WTC11 (cell line): ENCODE measurements around the gene ZMIZ1. TPM values are rescaled to one million over a fixed set of nuclear protein-coding genes. Genes with fewer than 3 reads are reported as not detected.

Source experiments
- ATAC-seq: fragments of 200-7000 bp; cut with Tn5 transposase; 2 replicates; pipeline ENCODE4 v1.10.0; 2021; ENCODE audit warnings: mild to moderate bottlenecking, moderate library complexity
- CTCF ChIA-PET: fragments of 300-600 bp; sonication (Branson Sonifier 250); formaldehyde crosslinking; loops from one replicate; lab custom pipeline; 2021; ENCODE audit warnings: antibody characterized with exemption; lab: Charles Lee
- POLR2A ChIA-PET: fragments of 350-600 bp; sonication (Branson Sonifier 250); formaldehyde crosslinking; loops from one replicate; lab custom pipeline; 2021; ENCODE audit warnings: antibody characterized with exemption; lab: Charles Lee
- DNase-seq: peaks from one replicate; pipeline ENCODE4 v3.0.0; 2021; ENCODE audit warnings: low spot score
- H3K27ac Mint-ChIP-seq: 2 replicates; pipeline ENCODE4 v1.8.0; 2021; ENCODE audit warnings: mixed read lengths
- H3K27me3 Mint-ChIP-seq: 2 replicates; pipeline ENCODE4 v1.8.0; 2021; ENCODE audit warnings: low read depth, mild to moderate bottlenecking, moderate library complexity, mixed read lengths
- H3K36me3 Mint-ChIP-seq: 2 replicates; pipeline ENCODE4 v1.8.0; 2021; ENCODE audit warnings: mixed read lengths
- H3K4me1 Mint-ChIP-seq: 2 replicates; pipeline ENCODE4 v1.8.0; 2022; ENCODE audit warnings: mixed read lengths
- H3K4me3 Mint-ChIP-seq: 2 replicates; pipeline ENCODE4 v1.8.0; 2021; ENCODE audit warnings: mild to moderate bottlenecking, moderate library complexity, mixed read lengths
- H3K9me3 Mint-ChIP-seq: 2 replicates; pipeline ENCODE4 v1.8.0; 2021; ENCODE audit warnings: mixed read lengths
- ATF1 ChIP-seq: sonication (generic); formaldehyde crosslinking; IDR thresholded peaks from 2 replicates; pipeline ENCODE4 v1.8.1; 2023; ENCODE audit warnings: mild to moderate bottlenecking, moderate library complexity, missing genetic modification reagents
- FOXP1 ChIP-seq: sonication (generic); formaldehyde crosslinking; IDR thresholded peaks from 2 replicates; pipeline ENCODE4 v1.8.0; 2022; ENCODE audit warnings: missing genetic modification reagents, mild to moderate bottlenecking, moderate library complexity, borderline replicate concordance
- GABPB1 ChIP-seq: sonication (generic); formaldehyde crosslinking; IDR thresholded peaks from 2 replicates; pipeline ENCODE4 v1.8.1; 2023; ENCODE audit warnings: mild to moderate bottlenecking, missing genetic modification reagents
- GTF2I ChIP-seq: fragments of 250-450 bp; sonication (Bioruptor Pico); conservative IDR thresholded peaks from 2 replicates; pipeline ENCODE4 v1.4.0; 2021; ENCODE audit warnings: mild to moderate bottlenecking
- HMGA2 ChIP-seq: fragments of 250-450 bp; sonication (Bioruptor Pico); IDR thresholded peaks from 2 replicates; pipeline ENCODE4 v1.4.0; 2021; ENCODE audit warnings: mild to moderate bottlenecking, moderate library complexity
- MXD4 ChIP-seq: fragments of 250-450 bp; sonication (Bioruptor Pico); IDR thresholded peaks from 2 replicates; pipeline ENCODE4 v1.8.0; 2021; ENCODE audit warnings: mild to moderate bottlenecking, moderate library complexity, borderline replicate concordance
- NFATC4 ChIP-seq: fragments of 250-450 bp; sonication (Bioruptor Pico); IDR thresholded peaks from 2 replicates; pipeline ENCODE4 v1.9.0; 2021; ENCODE audit warnings: mild to moderate bottlenecking
- RORB ChIP-seq: fragments of 250-450 bp; sonication (Bioruptor Pico); IDR thresholded peaks from 2 replicates; pipeline ENCODE4 v1.9.0; 2021; ENCODE audit warnings: mild to moderate bottlenecking
- SMAD4 ChIP-seq: sonication (generic); formaldehyde crosslinking; IDR thresholded peaks from 2 replicates; pipeline ENCODE4 v1.8.0; 2022; ENCODE audit warnings: mild to moderate bottlenecking, missing genetic modification reagents
- SOX15 ChIP-seq: fragments of 250-450 bp; sonication (Bioruptor Pico); IDR thresholded peaks from 2 replicates; pipeline ENCODE4 v1.9.0; 2021; ENCODE audit warnings: mild to moderate bottlenecking
- ZNF121 ChIP-seq: sonication (generic); formaldehyde crosslinking; IDR thresholded peaks from 2 replicates; pipeline ENCODE4 v1.8.0; 2023; ENCODE audit warnings: missing genetic modification reagents
- ZNF219 ChIP-seq: sonication (generic); formaldehyde crosslinking; IDR thresholded peaks from 2 replicates; pipeline ENCODE4 v1.8.0; 2023; ENCODE audit warnings: missing genetic modification reagents, mild to moderate bottlenecking, borderline replicate concordance
- ZNF232 ChIP-seq: sonication (generic); formaldehyde crosslinking; IDR thresholded peaks from 2 replicates; pipeline ENCODE4 v1.8.0; 2022; ENCODE audit warnings: mild to moderate bottlenecking, missing genetic modification reagents
- ZNF416 ChIP-seq: fragments of 250-450 bp; sonication (Bioruptor Pico); IDR thresholded peaks from 2 replicates; pipeline ENCODE4 v1.9.0; 2021; ENCODE audit warnings: mild to moderate bottlenecking, inconsistent platforms
- total RNA-seq: library from RNA; stranded (reverse); gene quantifications from 3 replicates; pipeline ENCODE4 v1.2.3, GENCODE V29; 2021
- TF ChIP-seq, protein P1 (sequence below): fragments of 200-600 bp; IDR thresholded peaks from 2 replicates; pipeline ENCODE4 v1.8.0; 2022; ENCODE audit warnings: antibody characterized with exemption
- TF ChIP-seq, protein P2 (sequence below): fragments of 250-450 bp; sonication (Bioruptor Pico); IDR thresholded peaks from 2 replicates; pipeline ENCODE4 v1.8.0; 2021; ENCODE audit warnings: mild to moderate bottlenecking
- TF ChIP-seq, protein P3 (sequence below): sonication (generic); formaldehyde crosslinking; conservative IDR thresholded peaks from 2 replicates; pipeline ENCODE4 v1.8.1; 2022; ENCODE audit warnings: mild to moderate bottlenecking, missing genetic modification reagents
- TF ChIP-seq, protein P4 (sequence below): sonication (generic); formaldehyde crosslinking; IDR thresholded peaks from 2 replicates; pipeline ENCODE4 v1.8.1; 2022; ENCODE audit warnings: mild to moderate bottlenecking, moderate library complexity, missing genetic modification reagents
- TF ChIP-seq, protein P5 (sequence below): sonication (generic); formaldehyde crosslinking; IDR thresholded peaks from 2 replicates; pipeline ENCODE4 v1.8.1; 2022; ENCODE audit warnings: mild to moderate bottlenecking, missing genetic modification reagents, moderate library complexity, borderline replicate concordance

ZMIZ1 gene
- total RNA-seq, 1 experiment from 2014 or later, result 44.4 TPM

DNA sequence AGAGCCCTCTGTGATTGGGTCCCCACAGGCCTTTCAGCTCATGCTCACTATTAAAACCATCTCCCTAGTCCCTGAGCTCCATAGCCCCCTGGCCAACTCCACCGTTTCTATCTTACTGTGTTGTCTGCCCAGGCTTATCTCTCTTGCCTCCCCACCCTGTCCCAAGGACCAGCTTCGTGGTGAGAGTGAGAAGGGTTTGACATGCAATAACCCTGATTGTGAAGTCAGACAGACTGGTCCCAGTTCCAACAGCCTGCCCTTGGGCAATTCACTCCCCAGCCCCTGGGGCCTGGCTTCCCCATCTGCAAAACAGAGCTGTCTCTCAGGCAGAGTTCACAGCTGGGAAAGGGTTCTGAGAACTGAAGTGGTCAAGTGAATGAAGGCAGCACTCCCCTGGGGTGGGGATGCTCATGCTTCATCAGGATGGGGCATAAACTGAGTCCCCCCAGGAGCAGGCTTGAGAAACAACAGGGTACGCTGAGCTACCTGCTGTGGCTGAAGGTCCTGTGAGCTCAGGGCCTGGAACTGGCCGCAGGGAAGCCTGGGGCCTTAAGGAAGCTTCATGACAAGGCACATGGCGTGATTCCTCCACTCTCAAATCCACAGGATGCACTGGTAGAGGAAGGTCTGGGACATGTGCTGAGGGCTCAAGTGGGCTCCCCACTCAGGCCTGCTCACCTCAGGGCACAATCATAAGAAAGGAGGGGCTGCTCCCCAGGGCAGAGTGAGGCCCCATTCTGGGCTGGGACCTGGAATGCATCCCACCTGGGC is 276.7 kb downstream of the ZMIZ1 start:
- no peak for DNase-seq
- Mint-ChIP-seq H3K27me3 (no peaks in the 10 kb centered on the region), H3K4me1 (peaks cover 8% of the 10 kb centered on the region), H3K27ac (no peak overlapping the region), H3K9me3 (no peaks in the 10 kb centered on the region), H3K4me3 (no peak overlapping the region), H3K36me3 (peaks cover 10% of the 10 kb centered on the region)
- ChIA-PET POLR2A (no interaction called here), CTCF (interaction anchor here (1.0 to 2.3 kb wide), 7 partner anchors 8 to 142 kb away, joined by 3 to 12 read pairs (median 5); partner anchors contain the start of gene ZCCHC24)
- no peak for ATAC-seq
- no peak for TF ChIP-seq ZNF121 (CRISPR knock-in tag)
- TF ChIP-seq SOX15 (CRISPR knock-in tag), result no peak
- no peak for TF ChIP-seq GTF2I (CRISPR knock-in tag)
- TF ChIP-seq HMGA2 (CRISPR knock-in tag), result no peak
- no peak for TF ChIP-seq RORB (CRISPR knock-in tag)
- TF ChIP-seq NFATC4 (CRISPR knock-in tag), result no peak
- TF ChIP-seq FOXP1, result no peak
- TF ChIP-seq, protein P1, sequence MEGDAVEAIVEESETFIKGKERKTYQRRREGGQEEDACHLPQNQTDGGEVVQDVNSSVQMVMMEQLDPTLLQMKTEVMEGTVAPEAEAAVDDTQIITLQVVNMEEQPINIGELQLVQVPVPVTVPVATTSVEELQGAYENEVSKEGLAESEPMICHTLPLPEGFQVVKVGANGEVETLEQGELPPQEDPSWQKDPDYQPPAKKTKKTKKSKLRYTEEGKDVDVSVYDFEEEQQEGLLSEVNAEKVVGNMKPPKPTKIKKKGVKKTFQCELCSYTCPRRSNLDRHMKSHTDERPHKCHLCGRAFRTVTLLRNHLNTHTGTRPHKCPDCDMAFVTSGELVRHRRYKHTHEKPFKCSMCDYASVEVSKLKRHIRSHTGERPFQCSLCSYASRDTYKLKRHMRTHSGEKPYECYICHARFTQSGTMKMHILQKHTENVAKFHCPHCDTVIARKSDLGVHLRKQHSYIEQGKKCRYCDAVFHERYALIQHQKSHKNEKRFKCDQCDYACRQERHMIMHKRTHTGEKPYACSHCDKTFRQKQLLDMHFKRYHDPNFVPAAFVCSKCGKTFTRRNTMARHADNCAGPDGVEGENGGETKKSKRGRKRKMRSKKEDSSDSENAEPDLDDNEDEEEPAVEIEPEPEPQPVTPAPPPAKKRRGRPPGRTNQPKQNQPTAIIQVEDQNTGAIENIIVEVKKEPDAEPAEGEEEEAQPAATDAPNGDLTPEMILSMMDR, result no peak
- peak; percentile 72 for TF ChIP-seq GABPB1 (CRISPR knock-in tag)

DNA sequence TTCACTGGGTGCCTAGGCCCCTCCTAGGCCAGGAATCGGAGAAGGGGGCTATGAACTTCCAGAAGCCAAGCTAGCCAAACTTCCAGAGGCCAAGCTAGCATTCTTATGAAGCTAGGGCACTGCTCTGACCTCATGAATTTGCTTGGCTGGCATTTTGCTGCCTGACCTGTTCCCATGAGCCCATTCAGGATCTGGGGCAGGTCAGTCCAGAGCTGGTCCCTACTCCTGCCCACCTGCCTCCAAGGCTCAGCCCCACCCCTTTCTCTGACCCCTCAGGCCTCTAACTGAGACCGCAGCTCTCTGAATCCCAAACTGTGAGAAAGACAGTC is 277.2 kb downstream of the ZMIZ1 start:
- peaks cover 8% of the 10 kb centered on the region for H3K4me1 Mint-ChIP-seq
- no peaks in the 10 kb centered on the region for H3K27me3 Mint-ChIP-seq
- no peak overlapping the region for H3K27ac Mint-ChIP-seq
- DNase-seq, result no peak
- no peak for ATAC-seq
- H3K36me3 Mint-ChIP-seq, result peaks cover 11% of the 10 kb centered on the region
- no peak overlapping the region for H3K4me3 Mint-ChIP-seq
- CTCF ChIA-PET, result interaction anchor here (1.1 to 3.8 kb wide), 8 partner anchors 11 to 140 kb away, joined by 3 to 21 read pairs (median 8); partner anchors contain the start of gene ZCCHC24
- no peaks in the 10 kb centered on the region for H3K9me3 Mint-ChIP-seq
- POLR2A ChIA-PET, result no interaction called here
- TF ChIP-seq ZNF416 (no peak), SMAD4 (CRISPR knock-in tag) (no peak), ZNF219 (CRISPR knock-in tag) (no peak), ATF1 (CRISPR knock-in tag) (no peak)
- TF ChIP-seq, protein P2, sequence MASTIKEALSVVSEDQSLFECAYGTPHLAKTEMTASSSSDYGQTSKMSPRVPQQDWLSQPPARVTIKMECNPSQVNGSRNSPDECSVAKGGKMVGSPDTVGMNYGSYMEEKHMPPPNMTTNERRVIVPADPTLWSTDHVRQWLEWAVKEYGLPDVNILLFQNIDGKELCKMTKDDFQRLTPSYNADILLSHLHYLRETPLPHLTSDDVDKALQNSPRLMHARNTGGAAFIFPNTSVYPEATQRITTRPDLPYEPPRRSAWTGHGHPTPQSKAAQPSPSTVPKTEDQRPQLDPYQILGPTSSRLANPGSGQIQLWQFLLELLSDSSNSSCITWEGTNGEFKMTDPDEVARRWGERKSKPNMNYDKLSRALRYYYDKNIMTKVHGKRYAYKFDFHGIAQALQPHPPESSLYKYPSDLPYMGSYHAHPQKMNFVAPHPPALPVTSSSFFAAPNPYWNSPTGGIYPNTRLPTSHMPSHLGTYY (CRISPR knock-in tag), result no peak
- TF ChIP-seq, protein P3, sequence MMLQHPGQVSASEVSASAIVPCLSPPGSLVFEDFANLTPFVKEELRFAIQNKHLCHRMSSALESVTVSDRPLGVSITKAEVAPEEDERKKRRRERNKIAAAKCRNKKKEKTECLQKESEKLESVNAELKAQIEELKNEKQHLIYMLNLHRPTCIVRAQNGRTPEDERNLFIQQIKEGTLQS (CRISPR knock-in tag), result no peak
- TF ChIP-seq, protein P4, sequence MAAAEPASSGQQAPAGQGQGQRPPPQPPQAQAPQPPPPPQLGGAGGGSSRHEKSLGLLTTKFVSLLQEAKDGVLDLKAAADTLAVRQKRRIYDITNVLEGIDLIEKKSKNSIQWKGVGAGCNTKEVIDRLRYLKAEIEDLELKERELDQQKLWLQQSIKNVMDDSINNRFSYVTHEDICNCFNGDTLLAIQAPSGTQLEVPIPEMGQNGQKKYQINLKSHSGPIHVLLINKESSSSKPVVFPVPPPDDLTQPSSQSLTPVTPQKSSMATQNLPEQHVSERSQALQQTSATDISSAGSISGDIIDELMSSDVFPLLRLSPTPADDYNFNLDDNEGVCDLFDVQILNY, result no peak
- TF ChIP-seq, all 79 proteins: peak for 0

DNA sequence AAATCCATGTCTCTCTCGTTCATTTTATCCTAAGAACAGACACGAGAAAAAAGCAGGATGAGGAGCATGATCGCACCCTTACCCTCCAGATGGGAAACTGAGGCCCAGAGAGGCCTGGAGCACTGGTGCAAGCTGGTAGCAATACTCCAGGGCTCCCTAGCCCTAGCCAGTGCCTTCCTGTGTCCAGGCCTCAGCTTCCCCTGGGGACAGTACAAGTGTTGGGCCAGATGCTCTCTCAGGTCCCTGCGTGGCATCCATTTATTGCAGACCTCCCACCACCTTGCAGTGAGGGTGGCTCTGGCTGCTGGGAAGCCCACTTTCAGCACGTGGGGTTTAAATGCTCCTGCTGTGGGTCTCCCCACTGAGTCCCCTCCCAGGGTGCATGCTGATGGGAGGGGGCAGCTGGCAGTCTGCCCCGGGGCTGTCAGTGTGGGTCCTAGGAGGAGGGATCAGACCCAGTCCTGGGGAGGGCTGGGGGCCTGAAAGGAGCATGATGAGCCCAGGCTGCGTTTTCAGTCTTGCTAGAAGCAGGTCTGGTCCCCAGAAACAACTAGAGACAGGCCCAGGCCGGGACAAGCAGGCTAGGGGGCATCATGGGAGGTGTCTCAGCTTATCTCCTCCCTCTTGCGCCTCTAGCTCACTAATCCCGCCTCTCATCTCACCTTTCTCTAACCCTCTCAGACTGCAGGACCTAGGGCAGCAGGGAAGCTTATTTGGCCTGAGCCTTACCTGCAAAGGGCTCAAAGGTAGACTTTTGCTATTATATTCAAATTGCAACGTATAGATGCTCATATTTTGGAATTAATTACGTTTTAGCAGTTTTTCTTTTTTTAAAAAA is 277.8 kb downstream of the ZMIZ1 start:
- Mint-ChIP-seq H3K9me3 (no peaks in the 10 kb centered on the region), H3K27me3 (no peaks in the 10 kb centered on the region), H3K36me3 (peaks cover 15% of the 10 kb centered on the region), H3K27ac (no peak overlapping the region), H3K4me3 (no peak overlapping the region), H3K4me1 (peaks cover 8% of the 10 kb centered on the region)
- DNase-seq (peak; percentile 34), ATAC-seq (peak; percentile 81)
- ChIA-PET CTCF (interaction anchor here (0.6 to 3.8 kb wide), 27 partner anchors 8 to 794 kb away, joined by 3 to 24 read pairs (median 4); partner anchors contain the start of gene ZCCHC24), POLR2A (interaction anchor here (0.7 to 1.3 kb wide), 2 partner anchors 29 to 48 kb away, joined by 3 read pairs; no protein-coding TSS in a partner anchor)
- TF ChIP-seq GABPB1 (CRISPR knock-in tag) (no peak), ZNF232 (CRISPR knock-in tag) (no peak), GTF2I (CRISPR knock-in tag) (no peak), MXD4 (no peak)
- TF ChIP-seq, protein P5, sequence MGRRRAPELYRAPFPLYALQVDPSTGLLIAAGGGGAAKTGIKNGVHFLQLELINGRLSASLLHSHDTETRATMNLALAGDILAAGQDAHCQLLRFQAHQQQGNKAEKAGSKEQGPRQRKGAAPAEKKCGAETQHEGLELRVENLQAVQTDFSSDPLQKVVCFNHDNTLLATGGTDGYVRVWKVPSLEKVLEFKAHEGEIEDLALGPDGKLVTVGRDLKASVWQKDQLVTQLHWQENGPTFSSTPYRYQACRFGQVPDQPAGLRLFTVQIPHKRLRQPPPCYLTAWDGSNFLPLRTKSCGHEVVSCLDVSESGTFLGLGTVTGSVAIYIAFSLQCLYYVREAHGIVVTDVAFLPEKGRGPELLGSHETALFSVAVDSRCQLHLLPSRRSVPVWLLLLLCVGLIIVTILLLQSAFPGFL, result no peak
- TF ChIP-seq, protein P2 (CRISPR knock-in tag), result no peak
